CD4-positive, alpha-beta T cell treated with Interleukin-12 subunit alpha and Interleukin-12 subunit beta, for 1 hour (primary cell): Measurements from ENCODE around the gene EPM2A.
"Not testable (repeated sequence)": the region's sequence is repeated elsewhere in the genome, so short reads cannot be mapped to it uniquely, and the experiment has no call there.

ENCODE experiments used
- DNase-seq: peaks from one replicate; pipeline ENCODE4 v3.0.0-alpha.2; 2020

EPM2A gene

DNA sequence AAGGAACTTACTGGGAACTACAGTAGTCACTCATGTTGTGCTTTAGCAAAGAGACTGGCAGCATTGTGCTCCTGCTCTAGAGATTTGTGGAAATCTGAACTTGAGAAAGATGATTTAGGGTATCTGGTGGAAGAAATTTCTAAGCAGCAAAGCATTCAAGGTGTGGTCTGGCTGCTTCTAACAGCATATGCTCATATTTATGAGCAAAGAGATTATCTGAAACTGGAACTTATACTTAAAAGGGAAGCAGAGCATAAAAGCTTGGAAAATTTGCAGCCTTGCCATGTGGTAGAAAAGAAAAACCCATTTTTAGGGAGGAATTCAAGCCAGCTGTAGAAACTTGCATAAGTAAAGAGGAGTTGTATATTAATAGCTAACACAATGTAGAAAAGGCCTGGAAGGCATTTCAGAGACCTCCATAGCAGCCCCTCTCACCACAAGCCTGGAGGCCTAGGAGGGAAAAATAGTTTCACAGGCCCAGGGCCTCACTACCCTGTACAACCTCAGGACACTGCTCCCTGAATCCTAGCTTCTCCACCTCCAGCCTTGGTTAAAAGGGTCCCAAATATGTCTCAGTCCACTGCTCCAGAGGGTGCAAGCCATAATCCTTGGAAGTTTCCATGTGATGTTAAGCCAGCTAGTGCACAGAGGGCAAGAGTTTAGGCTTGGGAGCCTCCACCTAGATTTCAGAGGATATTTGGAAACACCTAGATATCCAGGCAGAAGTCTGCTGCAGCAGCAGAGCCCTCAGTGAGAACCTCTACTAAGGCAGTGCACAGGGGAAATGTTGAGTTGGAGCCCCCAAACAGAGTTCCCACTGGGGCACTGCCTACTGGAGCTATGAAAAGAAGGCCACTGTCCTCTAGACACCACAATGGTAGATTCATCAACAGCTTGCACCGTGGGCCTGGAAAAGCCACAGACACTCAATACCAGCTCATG, 6.6 kb downstream of the EPM2A start:
- no peak for DNase-seq

DNA sequence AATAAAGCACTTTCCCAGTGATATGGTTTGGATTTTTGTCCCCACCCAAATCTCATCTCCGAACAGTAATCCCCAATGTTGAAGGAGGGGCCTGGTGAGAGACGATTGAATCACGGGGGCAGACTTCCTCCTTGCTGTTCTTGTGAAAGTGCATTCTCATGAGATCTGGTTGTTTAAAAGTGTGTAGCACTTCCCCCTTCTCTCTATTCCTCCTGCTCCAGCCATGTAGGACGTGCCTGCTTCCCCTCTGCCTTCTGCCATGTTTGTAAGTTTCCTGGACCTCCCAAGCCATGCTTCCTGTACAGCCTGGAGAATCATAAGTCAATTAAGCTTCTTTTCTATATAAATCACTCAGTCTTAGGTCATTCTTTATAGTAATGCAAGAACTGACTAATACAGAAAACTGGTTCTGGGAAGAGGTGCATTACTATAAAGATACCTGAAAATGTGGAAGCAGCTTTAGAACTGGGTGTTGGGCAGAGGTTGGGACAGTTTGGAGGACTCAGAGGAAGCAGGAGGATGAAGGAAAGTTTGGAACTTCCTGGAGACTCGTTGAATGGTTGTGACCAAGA, 7.4 kb downstream of the EPM2A start:
- no peak for DNase-seq

DNA sequence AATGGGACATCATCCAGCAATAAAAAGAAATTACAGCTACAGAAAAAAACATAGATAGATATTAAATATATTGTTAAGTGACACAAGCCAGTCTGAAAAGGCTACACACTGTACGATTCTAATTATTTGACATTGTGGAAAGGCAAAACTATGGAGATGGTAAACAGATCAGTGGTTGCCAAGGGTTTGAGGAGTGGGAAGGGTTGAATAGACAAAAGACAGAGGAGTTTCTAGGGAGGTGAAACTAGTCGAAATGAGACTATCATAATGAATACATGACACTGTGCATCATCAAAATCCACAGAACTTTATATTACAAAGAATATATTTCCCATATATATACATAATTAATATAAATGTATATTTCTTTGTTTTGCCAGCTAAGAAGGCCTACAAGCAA, 9.8 kb downstream of the EPM2A start:
- no peak for DNase-seq

DNA sequence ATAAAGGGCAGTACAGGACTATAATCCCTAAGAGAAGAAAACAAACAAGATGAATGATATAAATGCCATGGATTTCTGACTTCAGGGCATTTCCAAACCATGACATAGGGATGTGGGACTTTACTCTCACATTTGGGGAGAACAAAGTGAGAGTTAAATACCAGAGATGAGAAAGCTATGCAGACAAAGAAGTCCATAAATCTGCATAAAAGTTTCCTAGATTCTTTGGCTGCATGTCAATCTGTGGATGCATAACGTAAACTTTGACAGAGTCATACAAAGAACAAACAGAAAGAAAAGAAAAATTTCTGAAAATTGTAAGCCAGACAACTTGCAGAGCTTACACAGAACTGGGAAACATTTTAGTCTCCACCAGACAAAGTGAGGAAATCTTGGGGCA, 11.7 kb downstream of the EPM2A start:
- no peak for DNase-seq

DNA sequence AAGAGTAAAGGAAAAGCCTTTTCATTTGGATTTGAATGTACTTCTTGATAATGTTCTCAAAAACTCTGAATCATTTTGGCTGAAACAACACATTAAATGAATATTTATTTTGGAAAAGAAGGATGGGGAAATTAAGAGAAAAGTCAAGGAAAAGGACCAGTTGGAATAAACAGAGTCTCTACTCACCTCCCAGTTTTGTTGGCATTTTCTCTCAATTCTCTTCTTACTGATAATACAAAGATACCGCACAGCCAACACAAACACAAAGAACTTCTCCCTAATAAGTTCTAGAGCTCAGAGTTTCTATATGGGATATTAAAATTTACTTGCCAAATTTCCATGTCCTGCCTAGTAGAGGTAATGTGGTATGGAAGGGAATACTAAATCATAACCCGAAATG, 13.1 kb downstream of the EPM2A start:
- no peak for DNase-seq

DNA sequence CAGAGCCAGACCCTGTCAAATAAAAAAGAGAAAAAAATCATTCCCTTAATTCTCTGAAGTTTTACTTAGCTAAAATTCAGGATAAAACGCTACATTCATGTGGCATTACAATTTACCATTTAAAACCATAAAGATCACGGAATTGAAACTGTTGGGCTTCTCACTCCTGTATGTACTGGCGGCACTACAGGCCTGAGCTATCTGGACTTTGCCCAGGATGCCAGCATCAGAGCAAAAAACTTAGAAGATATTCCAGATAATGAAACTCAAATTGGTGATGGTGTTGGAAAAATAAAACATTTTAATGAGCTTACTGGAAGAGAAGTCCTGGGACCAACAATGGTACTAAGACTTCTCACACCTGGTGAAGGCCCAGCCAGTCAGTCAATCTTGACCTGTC, 14.2 kb downstream of the EPM2A start:
- DNase-seq, result no peak

DNA sequence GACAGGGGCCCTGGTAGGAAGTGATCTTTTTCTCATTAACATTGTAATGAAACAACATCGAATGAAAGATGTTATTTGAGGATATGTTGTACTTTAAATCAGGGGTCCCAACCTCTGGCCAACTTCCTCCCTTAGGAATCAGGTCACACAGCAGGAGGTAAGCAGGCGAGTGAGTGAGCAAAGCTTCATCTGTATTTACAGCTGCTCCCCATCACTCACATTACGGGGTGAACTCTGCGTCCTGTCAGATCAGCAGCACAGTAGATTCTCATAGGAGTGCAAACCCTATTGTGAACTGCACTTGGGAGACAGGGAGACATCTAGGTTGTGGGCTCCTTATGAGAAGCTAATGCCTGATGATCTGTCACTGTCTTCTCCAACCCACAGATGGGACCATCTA, 19.9 kb downstream of the EPM2A start:
- no peak for DNase-seq

DNA sequence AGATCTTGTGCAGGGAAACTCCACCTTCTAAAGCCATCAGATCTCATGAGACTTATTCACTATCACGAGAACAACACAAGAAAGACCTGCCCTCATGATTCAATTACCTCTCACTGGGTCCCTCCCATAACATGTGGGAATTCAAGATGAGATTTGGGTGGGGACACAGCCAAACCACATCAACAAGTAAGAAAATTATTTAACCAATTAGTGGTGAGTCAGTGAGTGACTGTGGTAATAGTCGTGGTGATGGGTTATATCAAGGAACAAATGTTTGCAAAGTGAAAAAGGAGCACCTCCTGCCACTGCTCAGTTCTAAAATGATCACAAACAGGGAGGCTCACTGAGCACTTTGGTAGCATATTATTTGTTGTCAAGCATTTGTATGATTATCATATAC, 20.6 kb downstream of the EPM2A start:
- no peak for DNase-seq

DNA sequence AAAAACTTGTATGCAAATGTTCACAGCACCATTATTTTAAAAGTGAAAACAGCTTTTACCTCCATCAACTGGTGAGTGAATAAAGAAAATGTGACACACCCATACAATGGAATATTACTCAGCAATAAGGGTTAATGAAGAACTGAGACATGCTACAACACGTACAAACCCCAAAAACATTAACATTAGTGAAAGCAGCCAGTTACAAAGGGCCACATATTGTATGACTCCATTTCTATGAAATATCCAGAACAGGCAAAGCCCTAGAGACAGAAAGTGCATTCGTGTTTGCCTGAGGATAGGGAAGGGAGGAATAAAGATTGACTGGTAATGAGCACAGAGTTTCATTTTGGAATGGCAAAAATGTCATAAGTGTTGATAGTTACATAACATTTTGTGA, 21.5 kb downstream of the EPM2A start:
- no peak for DNase-seq

DNA sequence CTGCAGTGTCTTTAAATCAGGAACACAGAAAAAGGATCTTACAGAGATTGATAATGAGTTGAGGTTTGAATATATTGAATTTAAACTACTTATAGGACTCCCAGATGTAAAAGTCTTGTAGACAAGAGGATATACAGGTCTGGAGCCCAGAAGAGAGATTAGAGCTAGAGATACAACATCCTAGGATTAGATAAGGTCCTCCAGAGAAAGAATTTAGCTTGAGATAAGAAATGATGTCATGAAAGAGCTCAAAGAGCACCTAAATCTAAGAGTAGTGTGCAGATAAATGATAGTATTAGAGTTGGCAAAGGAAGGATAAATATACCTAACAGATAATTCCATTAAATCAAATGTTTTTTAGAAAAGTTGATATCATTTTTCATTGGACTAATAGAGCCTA, 23.9 kb downstream of the EPM2A start:
- DNase-seq, result no peak

DNA sequence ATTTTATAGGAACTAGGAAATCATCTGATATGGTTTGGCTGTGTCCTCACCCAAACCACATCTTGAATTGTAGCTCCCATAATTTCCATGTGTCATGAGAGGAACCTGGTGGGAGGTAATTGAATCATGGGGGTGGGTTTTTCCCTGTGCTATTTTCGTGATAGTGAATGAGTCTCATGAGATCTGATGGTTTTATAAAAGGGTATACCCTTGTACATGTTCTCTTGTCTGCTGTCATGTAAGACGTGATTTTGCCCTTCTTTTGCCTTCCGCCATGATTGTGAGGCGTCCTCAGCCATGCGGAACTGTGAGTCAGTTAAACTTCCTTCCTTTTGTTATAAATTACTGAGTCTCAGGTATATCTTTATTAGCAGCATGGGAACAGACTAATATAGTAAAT, 27.9 kb downstream of the EPM2A start:
- no peak for DNase-seq

DNA sequence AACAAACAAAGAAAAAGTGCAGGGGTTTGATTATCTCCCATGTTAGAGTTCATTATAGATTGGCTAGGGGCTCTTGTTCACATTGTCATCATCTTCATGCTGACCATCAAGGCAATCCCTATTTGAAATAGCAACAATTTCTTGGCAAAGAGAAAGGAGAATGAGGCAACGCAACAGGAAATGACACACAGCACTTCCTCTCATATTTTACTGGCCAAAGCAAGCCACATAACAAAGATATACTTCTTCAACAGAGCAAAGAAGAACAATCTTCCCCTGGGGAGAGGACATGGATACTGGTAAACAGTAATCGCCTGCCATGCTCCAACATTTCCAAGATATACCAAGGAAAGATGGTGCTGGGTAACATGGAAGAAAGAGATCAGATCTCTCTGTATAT, 29.8 kb downstream of the EPM2A start:
- DNase-seq, result no peak

DNA sequence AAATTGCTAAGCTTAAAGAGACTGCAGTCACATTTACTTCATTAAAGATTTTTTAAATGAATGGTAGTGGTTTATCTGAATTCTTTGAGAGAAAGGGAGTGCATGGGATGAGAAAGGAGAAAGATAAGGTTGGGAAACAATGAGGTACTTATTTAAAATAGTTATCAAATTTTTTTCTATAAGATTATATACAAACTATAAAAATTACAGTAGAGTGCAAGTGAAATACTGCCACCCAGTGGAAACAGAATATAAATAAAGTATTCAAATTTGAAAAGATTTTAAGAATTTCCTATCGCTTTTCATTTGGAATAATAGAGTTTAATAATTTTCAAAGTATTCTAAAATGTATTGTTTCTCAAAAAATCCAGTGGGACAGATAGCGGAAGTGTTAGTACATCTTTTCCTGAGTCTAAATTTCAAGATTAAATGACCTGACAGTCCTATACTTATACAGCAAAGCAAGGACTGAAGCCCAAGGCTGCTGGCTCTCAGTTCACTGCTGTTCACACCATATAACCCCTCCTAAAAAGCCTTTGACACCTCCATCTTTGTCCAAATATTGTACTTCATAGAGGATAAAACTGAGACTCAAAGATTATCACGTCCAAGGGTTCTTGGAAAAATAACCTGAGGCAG, 31.1 kb downstream of the EPM2A start:
- DNase-seq, result no peak

DNA sequence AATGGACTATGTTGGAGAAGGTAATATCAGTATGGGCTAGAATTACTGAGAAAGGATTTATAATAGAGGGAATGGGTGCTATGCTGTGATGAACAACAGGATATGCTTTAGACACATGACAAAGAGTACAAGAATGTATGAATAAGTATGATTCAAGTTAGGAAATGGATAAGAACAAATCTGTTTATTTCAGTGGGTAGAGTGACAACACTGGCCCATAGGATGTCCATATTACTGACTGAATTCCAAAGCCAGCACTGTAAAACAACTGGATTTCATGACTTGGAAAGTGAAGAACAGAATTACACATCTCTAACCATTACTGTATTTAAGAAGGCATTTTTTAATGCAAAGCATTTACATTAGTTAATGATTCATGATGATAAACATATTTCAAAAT, 35.9 kb downstream of the EPM2A start:
- DNase-seq, result no peak

DNA sequence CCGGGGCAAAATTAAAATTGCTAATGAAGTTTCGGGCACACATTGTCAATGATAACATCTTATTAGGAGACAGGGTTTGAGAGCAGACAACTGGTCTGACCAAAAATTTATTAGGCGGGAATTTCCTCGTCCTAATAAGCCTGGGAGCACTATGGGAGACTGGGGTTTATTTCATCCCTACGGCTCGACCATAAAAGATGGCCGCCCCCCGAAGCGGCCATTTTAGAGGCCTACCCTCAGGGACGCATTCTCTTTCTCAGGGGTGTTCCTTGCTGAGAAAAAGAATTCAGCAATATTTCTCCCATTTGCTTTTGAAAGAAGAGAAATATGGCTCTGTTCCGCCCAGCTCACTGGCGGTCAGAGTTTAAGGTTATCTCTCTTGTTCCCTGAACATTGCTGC, 37.9 kb downstream of the EPM2A start:
- not testable (repeated sequence) for DNase-seq

DNA sequence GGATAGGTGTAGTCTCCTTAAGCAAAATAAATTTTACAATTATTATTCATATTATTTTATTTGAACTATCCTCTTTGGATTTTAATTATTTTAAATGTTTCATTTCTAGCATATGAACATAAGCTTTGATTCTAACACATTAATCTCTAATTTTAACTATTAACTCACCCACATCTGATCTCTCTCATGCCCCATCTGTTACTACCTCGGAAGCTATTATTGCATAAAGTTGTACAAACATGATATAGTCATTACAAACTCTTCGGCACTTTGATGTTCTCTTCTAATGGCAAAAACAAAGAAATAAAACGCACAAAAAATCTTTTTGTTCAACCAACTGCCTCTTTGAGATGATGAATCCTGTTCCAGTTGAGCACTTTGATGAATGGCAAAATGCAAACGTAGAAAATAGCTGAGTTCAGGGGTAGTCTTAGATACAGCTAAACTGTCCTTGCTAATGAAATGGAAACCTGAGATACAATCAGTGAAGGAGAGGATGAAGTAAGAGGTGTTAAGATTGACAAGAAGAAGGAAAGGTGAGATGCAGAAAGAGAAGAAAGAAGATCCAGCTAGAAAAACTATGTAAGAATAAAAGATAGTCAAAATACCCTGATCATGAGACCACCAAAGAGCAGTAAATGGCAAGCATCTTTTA, 41.1 kb downstream of the EPM2A start:
- no peak for DNase-seq

DNA sequence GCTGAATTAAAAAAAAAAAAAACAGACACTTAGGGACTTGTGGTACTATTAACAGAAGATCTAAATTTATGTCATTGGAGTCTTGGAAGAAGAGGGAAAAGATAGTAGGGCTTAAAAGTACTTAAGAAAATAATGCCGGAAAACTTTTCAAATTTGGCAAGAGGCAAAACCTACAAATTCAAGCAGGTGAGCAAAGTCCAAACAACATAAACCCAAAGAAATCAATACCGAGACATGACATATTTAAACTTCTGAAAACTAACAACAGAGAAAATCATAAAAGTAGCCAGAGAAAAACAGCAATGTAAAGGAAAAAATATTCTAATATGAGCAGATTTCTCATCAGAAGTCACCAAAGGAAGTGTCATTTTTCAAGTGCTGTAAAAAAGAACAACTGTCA, 44.4 kb downstream of the EPM2A start:
- no peak for DNase-seq

DNA sequence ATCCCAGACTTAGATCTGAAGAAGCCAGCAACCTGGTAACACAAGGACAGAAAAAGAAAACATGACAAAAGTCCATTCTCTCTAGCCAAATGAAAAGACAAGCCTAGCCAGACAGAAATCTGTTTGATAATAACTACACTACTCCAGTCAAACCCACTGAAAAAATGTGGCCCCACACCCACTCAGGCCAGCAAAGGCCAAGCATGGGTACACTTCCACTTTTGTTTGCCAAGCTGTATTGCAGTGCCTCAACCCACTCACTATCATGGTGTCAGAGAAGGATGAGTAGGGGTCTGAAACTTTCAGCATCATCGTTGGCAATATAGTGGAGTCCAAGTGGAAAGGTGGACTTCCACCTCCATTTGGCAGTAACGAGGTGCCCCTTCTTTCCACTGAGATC, 45.8 kb downstream of the EPM2A start:
- DNase-seq, result no peak

DNA sequence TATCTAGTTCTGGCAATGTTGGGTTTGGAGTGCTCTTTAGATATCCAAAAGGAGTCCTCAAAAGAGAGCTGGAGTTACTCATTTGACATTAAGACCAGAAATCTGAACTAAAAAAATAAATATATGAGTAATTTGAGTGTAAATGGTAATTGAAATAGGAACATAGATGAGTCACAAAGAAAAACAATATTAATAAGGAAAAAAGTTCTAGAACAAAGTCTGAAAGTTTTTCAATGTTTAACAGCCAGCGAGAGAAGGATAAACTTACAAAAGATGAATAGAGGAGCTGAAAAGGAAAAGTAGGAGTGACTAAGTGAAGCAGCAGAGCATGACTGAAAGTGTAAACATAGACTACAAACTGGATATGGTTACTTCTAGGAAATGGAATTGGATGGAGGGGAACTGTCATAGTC, 46.8 kb downstream of the EPM2A start:
- DNase-seq, result no peak

DNA sequence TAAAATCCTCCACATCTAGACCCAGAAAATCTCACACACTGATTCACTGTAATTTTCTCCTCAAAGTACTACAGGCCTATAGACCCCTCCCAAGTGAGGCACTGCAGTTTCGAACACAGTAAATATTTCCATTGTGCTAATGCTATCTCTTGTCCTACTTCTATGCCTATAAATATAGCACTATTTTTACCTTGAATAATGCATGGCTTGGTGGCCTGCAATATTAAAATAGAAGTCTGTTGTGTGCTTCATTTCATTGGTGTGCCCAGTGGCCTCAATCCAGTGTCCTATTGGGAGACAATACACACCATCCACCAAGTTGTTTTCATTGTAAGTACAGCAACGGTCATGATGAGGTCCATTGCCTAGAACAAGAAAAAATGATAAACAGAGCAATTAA, 49.4 kb downstream of the EPM2A start:
- no peak for DNase-seq

DNA sequence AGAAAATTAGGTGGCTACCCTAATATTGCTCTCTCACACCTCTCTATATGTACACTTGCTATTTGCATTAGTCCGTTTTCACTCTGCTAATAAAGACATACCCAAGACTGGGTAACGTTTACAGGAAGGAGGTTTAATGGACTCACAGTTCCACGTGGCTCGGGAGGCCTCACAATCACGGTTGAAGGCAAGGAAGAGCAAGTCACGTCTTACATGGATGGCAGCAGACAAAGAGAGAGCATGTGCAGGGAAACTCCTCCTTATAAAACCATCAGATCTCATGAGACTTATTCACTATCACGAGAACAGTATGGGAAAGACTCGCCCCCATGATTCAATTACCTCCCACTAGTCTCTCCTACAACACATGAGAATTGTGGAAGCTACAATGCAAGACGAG, 53.4 kb downstream of the EPM2A start:
- no peak for DNase-seq

DNA sequence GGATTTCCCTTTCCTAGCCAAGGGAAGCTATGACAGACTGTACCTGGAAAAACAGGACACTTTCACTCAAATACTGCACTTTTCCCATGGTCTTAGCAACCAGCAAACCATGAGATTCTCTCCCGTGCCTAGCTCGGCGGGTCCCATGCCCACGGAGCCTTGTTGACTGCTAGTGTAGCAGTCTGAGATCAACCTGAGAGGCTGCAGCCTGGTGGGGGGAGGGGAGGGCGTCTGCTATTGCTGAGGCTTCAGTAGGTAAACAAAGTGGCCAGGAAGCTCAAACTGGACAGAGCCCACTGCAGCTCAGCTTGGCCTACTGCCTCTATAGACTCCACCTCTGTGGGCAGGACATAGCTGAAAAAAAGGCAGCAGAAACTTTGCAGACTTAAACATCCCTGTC, 61.8 kb downstream of the EPM2A start:
- no peak for DNase-seq

DNA sequence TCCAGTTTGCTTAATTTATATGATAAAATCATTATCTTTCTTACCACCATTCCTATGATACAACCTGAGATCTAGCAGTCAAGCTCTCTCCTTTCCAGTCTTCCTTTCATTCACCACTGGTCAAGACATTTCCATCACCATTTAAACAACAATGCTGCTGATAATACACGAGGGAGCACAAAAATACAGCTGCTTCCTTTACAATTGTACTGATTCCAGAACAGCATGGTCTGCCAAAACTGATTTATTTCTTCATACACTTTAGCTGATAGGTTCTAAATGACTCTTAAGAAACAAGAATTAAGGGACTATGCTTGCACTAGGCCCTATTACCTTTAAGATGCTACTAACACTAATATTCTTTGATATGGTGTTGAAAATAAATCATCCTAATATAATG, 65.0 kb downstream of the EPM2A start:
- no peak for DNase-seq

DNA sequence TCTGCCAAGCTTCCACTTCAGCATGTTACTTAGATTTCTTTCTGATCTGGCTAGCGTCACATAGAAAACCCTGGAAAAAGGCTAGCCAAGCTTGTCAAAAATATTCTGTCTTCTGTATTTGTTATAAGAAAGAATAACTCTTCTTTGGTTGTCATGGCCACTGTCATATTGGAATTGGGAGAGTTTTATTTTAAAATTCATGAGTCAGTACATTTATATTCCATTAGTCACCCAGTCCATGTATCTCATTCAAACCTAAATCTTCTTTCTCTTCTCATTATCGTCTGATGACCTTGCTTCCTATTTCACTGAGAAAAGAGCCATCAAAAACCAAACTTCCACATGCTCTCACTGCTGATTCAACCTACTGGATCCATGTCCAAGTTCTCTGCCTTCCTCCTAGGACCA, 65.7 kb downstream of the EPM2A start:
- no peak for DNase-seq
